Activated CD4-positive, alpha-beta T cell treated with anti-CD3 and anti-CD28 coated beads, Interleukin-2, amount 10 ng/mL, durations not matched to agents 7 days and 5 days (primary cell): ENCODE results near the gene CMTM2. TPM values are rescaled to one million over a fixed set of nuclear protein-coding genes. Genes with fewer than 3 reads are reported as not detected.
"Not testable (repeated sequence)": the region's sequence is repeated elsewhere in the genome, so short reads cannot be mapped to it uniquely, and the experiment has no call there.

Experiments
- CTCF ChIA-PET: fragments of 350-600 bp; sonication (Branson Sonifier 250); formaldehyde crosslinking; loops from one replicate; lab custom pipeline; 2021; ENCODE audit warnings: antibody characterized with exemption; lab: Charles Lee
- POLR2A ChIA-PET: fragments of 350-600 bp; sonication (Branson Sonifier 250); formaldehyde crosslinking; loops from one replicate; lab custom pipeline; 2021; ENCODE audit warnings: antibody characterized with exemption; lab: Charles Lee
- DNase-seq: peaks from one replicate; pipeline ENCODE4 v3.0.0-alpha.2; 2020
- H3K27ac Mint-ChIP-seq: one replicate; pipeline ENCODE4 v1.8.0; 2021; ENCODE audit warnings: mild to moderate bottlenecking, moderate library complexity, mixed read lengths
- H3K27me3 Mint-ChIP-seq: one replicate; pipeline ENCODE4 v1.8.0; 2021; ENCODE audit warnings: mixed read lengths
- H3K36me3 Mint-ChIP-seq: one replicate; pipeline ENCODE4 v1.8.0; 2021; ENCODE audit warnings: low read depth, mixed read lengths
- H3K4me1 Mint-ChIP-seq: one replicate; pipeline ENCODE4 v1.8.0; 2021; ENCODE audit warnings: mixed read lengths
- H3K4me3 Mint-ChIP-seq: one replicate; pipeline ENCODE4 v1.8.0; 2021; ENCODE audit warnings: mild to moderate bottlenecking, moderate library complexity, mixed read lengths
- H3K9me3 Mint-ChIP-seq: one replicate; pipeline ENCODE4 v1.8.0; 2021; ENCODE audit warnings: mixed read lengths
- total RNA-seq, 2 experiments: library from RNA; stranded (reverse); gene quantifications; one replicate each; pipeline ENCODE4 v1.2.3, GENCODE V29; 2021

CMTM2 gene
- total RNA-seq, 2 experiments from 2014 or later = 0.73 to 0.97 TPM

- Mint-ChIP-seq H3K27ac (peak within 1 kb of the TSS; percentile 98), H3K9me3 (peaks cover 7% of the 10 kb centered on the region), H3K27me3 (no peaks in the 10 kb centered on the region), H3K4me3 (peak within 1 kb of the TSS; percentile 89), H3K4me1 (peaks cover 54% of the 10 kb centered on the region), H3K36me3 (peaks cover 27% of the 10 kb centered on the region)
- peak; percentile 71 for DNase-seq
- CTCF ChIA-PET = interaction anchor here (0.6 to 1.5 kb wide), 10 partner anchors 14 to 263 kb away, joined by 3 to 12 read pairs (median 3); partner anchors contain the start of gene NAE1
- POLR2A ChIA-PET = interaction anchor here (1.2 kb wide), 1 partner anchor 52 kb away, joined by 7 read pairs; the partner anchor contains the start of gene CKLF
These were observed 25.3 kb downstream of the CMTM2 start, which contains the start of gene CMTM3 for GRCh38 chr16:66604376-66605176. Gene CMTM3 (plus strand): TSS chr16:66604704. CDS start chr16:66604806, 102 bp downstream.

DNA sequence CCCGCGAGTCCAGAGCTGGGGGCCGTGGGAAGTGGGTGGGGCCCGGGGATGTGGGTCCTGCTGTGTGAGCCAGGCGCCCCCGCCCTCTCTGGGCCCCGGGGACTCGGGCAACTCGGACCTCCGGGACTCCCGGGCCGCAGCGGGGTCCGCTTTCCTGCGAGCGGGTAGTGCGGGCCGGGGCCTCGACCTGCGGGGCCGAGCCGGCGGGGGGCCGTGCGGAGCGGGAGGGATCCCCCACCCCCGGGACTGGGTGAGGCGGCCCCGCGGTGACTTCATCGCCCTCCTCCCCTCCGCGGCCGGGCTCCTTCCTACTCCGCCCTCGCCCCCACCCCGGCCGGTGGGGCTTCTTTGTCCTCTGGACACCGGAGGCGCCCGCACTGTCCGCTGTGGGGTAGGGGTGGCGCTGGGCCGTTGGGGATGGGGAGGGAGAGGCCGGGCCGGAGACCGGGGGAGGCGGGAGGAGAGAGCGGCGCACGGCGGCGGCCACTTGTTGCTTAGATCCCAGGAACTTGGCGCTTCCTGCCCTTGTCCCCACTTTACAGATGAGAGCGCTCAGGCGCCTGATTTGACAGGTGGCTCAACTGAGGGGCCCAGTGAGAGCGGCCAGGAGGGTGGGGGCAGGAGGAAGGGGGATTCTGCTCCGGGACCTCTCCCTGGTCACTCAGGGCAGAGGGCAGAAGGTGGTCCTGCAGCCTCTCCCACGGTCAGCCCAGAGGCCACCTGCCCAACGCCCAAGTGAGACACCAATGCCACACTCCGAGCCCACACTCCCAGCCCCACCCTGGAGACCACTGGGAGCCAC is 26.1 kb downstream of the CMTM2 start:
- POLR2A ChIA-PET = interaction anchor here (1.2 kb wide), 1 partner anchor 53 kb away, joined by 7 read pairs; the partner anchor contains the start of gene CKLF
- Mint-ChIP-seq H3K4me1 (peaks cover 48% of the 10 kb centered on the region), H3K27me3 (no peaks in the 10 kb centered on the region), H3K9me3 (peaks cover 7% of the 10 kb centered on the region), H3K27ac (peak overlapping the region; percentile 90), H3K4me3 (peak overlapping the region; percentile 79), H3K36me3 (peaks cover 34% of the 10 kb centered on the region)
- peak; percentile 36 for DNase-seq
- CTCF ChIA-PET = no interaction called here

DNA sequence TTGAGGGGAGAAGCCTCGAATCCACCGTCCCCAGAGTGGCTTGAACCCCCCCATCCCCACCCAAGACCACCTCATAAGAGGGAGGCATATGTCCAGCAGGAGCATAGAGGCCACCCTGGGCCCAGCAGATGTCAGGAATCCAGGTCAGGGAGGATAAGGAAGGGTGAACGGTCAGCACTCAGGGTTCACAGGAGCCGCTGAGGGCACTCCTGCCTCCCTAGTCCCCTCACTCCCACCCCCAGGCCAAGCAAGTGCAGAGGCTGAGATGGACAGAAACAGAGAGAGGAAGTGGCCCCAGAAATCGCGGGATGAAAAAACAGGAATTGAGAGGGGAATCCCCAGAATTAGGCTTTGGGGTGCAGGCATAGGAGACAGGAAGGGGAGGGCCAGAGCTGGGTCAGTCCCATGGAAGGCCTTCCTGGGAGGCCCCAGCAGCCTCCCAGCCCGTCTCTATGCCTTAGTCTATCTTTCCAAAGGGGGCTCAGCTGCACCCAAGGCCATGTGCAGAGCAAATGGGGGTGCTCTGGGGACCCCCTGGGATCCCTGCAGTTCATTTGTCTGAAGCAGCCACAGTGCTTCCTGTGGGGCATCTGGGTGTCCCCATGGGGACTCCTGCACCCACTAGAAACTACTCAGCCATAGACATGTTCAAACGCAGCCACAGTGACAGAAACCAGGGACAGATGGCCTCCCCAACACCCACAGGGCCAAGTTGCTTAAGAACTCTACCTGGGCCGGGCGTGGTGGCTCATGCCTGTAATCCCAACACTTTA is 26.9 kb downstream of the CMTM2 start:
- ChIA-PET POLR2A (no interaction called here), CTCF (no interaction called here)
- H3K4me3 Mint-ChIP-seq = peak overlapping the region; percentile 79
- peaks cover 40% of the 10 kb centered on the region for H3K4me1 Mint-ChIP-seq
- peak overlapping the region; percentile 90 for H3K27ac Mint-ChIP-seq
- peaks cover 33% of the 10 kb centered on the region for H3K36me3 Mint-ChIP-seq
- H3K9me3 Mint-ChIP-seq = no peaks in the 10 kb centered on the region
- DNase-seq = no peak
- H3K27me3 Mint-ChIP-seq = no peaks in the 10 kb centered on the region

- ChIA-PET POLR2A (interaction anchor here (0.6 kb wide), 1 partner anchor 19 kb away, joined by 3 read pairs; no protein-coding TSS in a partner anchor), CTCF (interaction anchor here (0.6 to 3.0 kb wide), 24 partner anchors 9 to 259 kb away, joined by 3 to 25 read pairs (median 4); partner anchors contain the start of genes CKLF, CMTM2 and NAE1)
- H3K9me3 Mint-ChIP-seq = no peaks in the 10 kb centered on the region
- H3K4me3 Mint-ChIP-seq = no peak overlapping the region
- peak; percentile 85 for DNase-seq
- H3K27me3 Mint-ChIP-seq = no peaks in the 10 kb centered on the region
- peaks cover 35% of the 10 kb centered on the region for H3K4me1 Mint-ChIP-seq
- peak overlapping the region; percentile 66 for H3K27ac Mint-ChIP-seq
- H3K36me3 Mint-ChIP-seq = peaks cover 43% of the 10 kb centered on the region
These were observed 29.2 kb downstream of the CMTM2 start for GRCh38 chr16:66608241-66609138.

- CTCF ChIA-PET = interaction anchor here (0.6 to 3.0 kb wide), 22 partner anchors 9 to 1207 kb away, joined by 3 to 25 read pairs (median 5); partner anchors contain the start of genes CKLF and CMTM2
- Mint-ChIP-seq H3K27ac (no peak overlapping the region), H3K4me1 (peaks cover 29% of the 10 kb centered on the region), H3K9me3 (no peaks in the 10 kb centered on the region), H3K4me3 (no peak overlapping the region), H3K27me3 (no peaks in the 10 kb centered on the region), H3K36me3 (peaks cover 44% of the 10 kb centered on the region)
- no peak for DNase-seq
- POLR2A ChIA-PET = no interaction called here
These were observed 29.9 kb downstream of the CMTM2 start for GRCh38 chr16:66609139-66609510.

DNA sequence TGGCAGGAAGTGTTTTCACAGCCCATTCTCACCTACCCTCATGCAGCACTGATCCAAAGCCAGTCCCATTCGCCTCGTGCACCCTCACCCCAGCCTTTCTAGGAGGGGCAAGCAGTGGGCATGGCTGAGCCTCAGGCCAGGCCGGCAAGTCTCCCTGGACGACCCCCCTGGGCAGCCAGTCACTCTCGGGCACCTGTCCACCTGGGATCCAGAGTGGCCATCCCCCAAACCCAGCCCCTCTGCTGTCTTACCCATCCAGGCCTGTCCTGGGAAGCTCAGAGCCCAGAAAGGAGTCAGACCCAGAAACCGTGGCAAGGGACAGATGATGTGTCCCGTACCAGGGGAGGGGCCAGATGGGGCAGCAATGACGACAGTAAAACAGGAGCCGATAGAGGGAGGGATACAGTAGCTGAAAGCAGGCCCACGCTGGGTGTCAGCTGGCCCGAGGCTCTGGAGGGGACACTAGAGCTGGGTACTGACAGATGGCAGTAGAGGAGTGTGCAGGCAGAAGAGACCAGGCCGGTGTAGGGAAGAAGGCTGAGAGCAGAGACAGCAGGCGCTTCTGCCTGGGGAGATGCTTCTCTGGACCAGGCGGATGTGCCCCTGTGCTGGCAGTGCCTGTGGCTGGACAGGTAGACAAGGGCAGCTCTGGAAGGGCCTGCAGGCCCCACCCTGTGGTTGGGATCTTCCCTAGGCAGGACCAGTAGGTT is 31.0 kb downstream of the CMTM2 start:
- POLR2A ChIA-PET = no interaction called here
- no peaks in the 10 kb centered on the region for H3K27me3 Mint-ChIP-seq
- no peaks in the 10 kb centered on the region for H3K9me3 Mint-ChIP-seq
- peaks cover 44% of the 10 kb centered on the region for H3K36me3 Mint-ChIP-seq
- no peak overlapping the region for H3K4me3 Mint-ChIP-seq
- CTCF ChIA-PET = interaction anchor here (1.2 to 3.0 kb wide), 3 partner anchors 10 to 41 kb away, joined by 3 to 12 read pairs (median 8); no protein-coding TSS in a partner anchor
- DNase-seq = no peak
- no peak overlapping the region for H3K27ac Mint-ChIP-seq
- peaks cover 29% of the 10 kb centered on the region for H3K4me1 Mint-ChIP-seq

DNA sequence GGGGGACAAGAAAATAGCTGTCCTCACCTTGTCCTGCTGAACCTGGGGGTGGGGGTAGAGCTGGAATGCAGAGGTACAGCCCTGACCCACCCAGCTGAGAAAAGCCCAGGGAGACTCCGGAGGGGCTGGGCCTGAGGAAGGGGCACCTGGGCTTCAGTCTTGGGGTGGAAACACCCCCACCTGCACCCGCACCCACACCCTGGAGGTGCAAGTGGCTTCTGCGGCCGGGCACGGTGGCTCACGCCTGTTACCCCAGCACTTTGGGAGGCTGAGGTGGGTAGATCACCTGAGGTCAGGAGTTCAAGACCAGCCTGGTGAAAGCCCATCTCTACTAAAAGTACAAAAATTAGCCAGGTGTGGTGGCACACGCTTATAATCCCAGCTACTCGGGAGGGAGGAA is 32.6 kb downstream of the CMTM2 start:
- H3K27ac Mint-ChIP-seq, CTCF ChIA-PET, POLR2A ChIA-PET, H3K4me3 Mint-ChIP-seq, DNase-seq, H3K27me3 Mint-ChIP-seq, H3K9me3 Mint-ChIP-seq: not testable (repeated sequence)
- Mint-ChIP-seq H3K4me1 (peaks cover 20% of the 10 kb centered on the region), H3K36me3 (peaks cover 41% of the 10 kb centered on the region)

- Mint-ChIP-seq H3K27ac (no peak overlapping the region), H3K27me3 (no peaks in the 10 kb centered on the region), H3K9me3 (no peaks in the 10 kb centered on the region), H3K4me3 (no peak overlapping the region), H3K4me1 (peaks cover 15% of the 10 kb centered on the region), H3K36me3 (peaks cover 38% of the 10 kb centered on the region)
- no peak for DNase-seq
- POLR2A ChIA-PET = no interaction called here
- CTCF ChIA-PET = interaction anchor here (0.6 kb wide), 1 partner anchor 337 kb away, joined by 3 read pairs; no protein-coding TSS in a partner anchor
These were observed 33.2 kb downstream of the CMTM2 start for GRCh38 chr16:66612422-66612821.

GRCh38 chr16:66614161-66614802 is 35.0 kb downstream of the CMTM2 start:
- no peaks in the 10 kb centered on the region for H3K27me3 Mint-ChIP-seq
- CTCF ChIA-PET = interaction anchor here (1.1 kb wide), 1 partner anchor 131 kb away, joined by 3 read pairs; no protein-coding TSS in a partner anchor

GRCh38 chr16:66616169-66616568 is 36.9 kb downstream of the CMTM2 start:
- no peaks in the 10 kb centered on the region for H3K4me1 Mint-ChIP-seq
- H3K9me3 Mint-ChIP-seq = no peaks in the 10 kb centered on the region
- ChIA-PET CTCF (no interaction called here), POLR2A (no interaction called here)
- no peaks in the 10 kb centered on the region for H3K27me3 Mint-ChIP-seq
- no peak for DNase-seq
- H3K36me3 Mint-ChIP-seq = peaks cover 14% of the 10 kb centered on the region
- no peak overlapping the region for H3K4me3 Mint-ChIP-seq
- no peak overlapping the region for H3K27ac Mint-ChIP-seq

More at GRCh38 chr16:66614161-66614802, 35.0 kb downstream of the CMTM2 start:
- peaks cover 30% of the 10 kb centered on the region for H3K36me3 Mint-ChIP-seq
- no peak overlapping the region for H3K4me3 Mint-ChIP-seq
- H3K4me1 Mint-ChIP-seq = no peaks in the 10 kb centered on the region
- no peak for DNase-seq
- POLR2A ChIA-PET = no interaction called here
- no peak overlapping the region for H3K27ac Mint-ChIP-seq
- no peaks in the 10 kb centered on the region for H3K9me3 Mint-ChIP-seq
